ENCODE results near the gene EXD3. TPM values are rescaled to one million over a fixed set of nuclear protein-coding genes. Genes with fewer than 3 reads are reported as not detected.
A peak's percentile ranks its signal among the peaks of the same experiment; 100 is the strongest.

Gene EXD3
- total RNA-seq, 1 donor from 2014 or later: 19.5 TPM

- Mint-ChIP-seq H3K9me3 (no peaks in the 10 kb centered on the region), H3K4me3 (peak within 1 kb of the TSS; percentile 63), H3K4me1 (ENCODE audit: unreplicated experiment) (no peaks in the 10 kb centered on the region), H3K36me3 (no peaks in the 10 kb centered on the region), H3K27me3 (peaks cover 4% of the 10 kb centered on the region), H3K27ac (peak within 1 kb of the TSS; percentile 63)
- peak; percentile 97 for DNase-seq (ENCODE audit: extremely low spot score, unreplicated experiment)
- no peak for TF ChIP-seq CTCF (conservative IDR thresholded peaks at IDR 0.05)
Measured at GRCh38 chr9:137459152-137459600, 36.2 kb upstream of the EXD3 start, which contains the start of gene NSMF. NSMF (minus strand) TSS chr9:137459334; CDS start chr9:137459102, 232 bp downstream.

- TF ChIP-seq CTCF (conservative IDR thresholded peaks at IDR 0.05): no peak
- Mint-ChIP-seq H3K36me3 (no peaks in the 10 kb centered on the region), H3K27ac (no peak overlapping the region), H3K9me3 (no peaks in the 10 kb centered on the region), H3K4me1 (ENCODE audit: unreplicated experiment) (no peaks in the 10 kb centered on the region), H3K4me3 (peak overlapping the region; percentile 34), H3K27me3 (peaks cover 4% of the 10 kb centered on the region)
- DNase-seq (ENCODE audit: extremely low spot score, unreplicated experiment): no peak
Measured at GRCh38 chr9:137458194-137459151, 35.5 kb upstream of the EXD3 start.

- H3K4me1 Mint-ChIP-seq (ENCODE audit: unreplicated experiment): no peaks in the 10 kb centered on the region
- H3K36me3 Mint-ChIP-seq: no peaks in the 10 kb centered on the region
- no peaks in the 10 kb centered on the region for H3K9me3 Mint-ChIP-seq
- H3K27me3 Mint-ChIP-seq: no peaks in the 10 kb centered on the region
- peak overlapping the region; percentile 63 for H3K4me3 Mint-ChIP-seq
- DNase-seq (ENCODE audit: extremely low spot score, unreplicated experiment): no peak
- no peak for TF ChIP-seq CTCF (conservative IDR thresholded peaks at IDR 0.05)
- H3K27ac Mint-ChIP-seq: no peak overlapping the region
Measured at GRCh38 chr9:137457406-137458193, 34.6 kb upstream of the EXD3 start.

- H3K9me3 Mint-ChIP-seq: no peaks in the 10 kb centered on the region
- TF ChIP-seq CTCF (conservative IDR thresholded peaks at IDR 0.05): no peak
- H3K4me1 Mint-ChIP-seq (ENCODE audit: unreplicated experiment): no peaks in the 10 kb centered on the region
- H3K4me3 Mint-ChIP-seq: peak overlapping the region; percentile 49
- no peaks in the 10 kb centered on the region for H3K36me3 Mint-ChIP-seq
- no peaks in the 10 kb centered on the region for H3K27me3 Mint-ChIP-seq
- no peak for DNase-seq (ENCODE audit: extremely low spot score, unreplicated experiment)
- peak overlapping the region; percentile 46 for H3K27ac Mint-ChIP-seq
Measured at GRCh38 chr9:137456864-137457405, 34.0 kb upstream of the EXD3 start.

GRCh38 chr9:137456061-137456863 is 33.3 kb upstream of the EXD3 start:
- Mint-ChIP-seq H3K4me3 (peak overlapping the region; percentile 74), H3K27ac (peak overlapping the region; percentile 46)

More at GRCh38 chr9:137456061-137456863, 33.3 kb upstream of the EXD3 start:
- H3K9me3 Mint-ChIP-seq: no peaks in the 10 kb centered on the region
- H3K27me3 Mint-ChIP-seq: no peaks in the 10 kb centered on the region
- DNase-seq (ENCODE audit: extremely low spot score, unreplicated experiment): no peak
- no peaks in the 10 kb centered on the region for H3K4me1 Mint-ChIP-seq (ENCODE audit: unreplicated experiment)
- TF ChIP-seq CTCF (conservative IDR thresholded peaks at IDR 0.05): no peak
- no peaks in the 10 kb centered on the region for H3K36me3 Mint-ChIP-seq
